Left renal pelvis (tissue), 4 donors: ENCODE results near the gene CD47. TPM values are rescaled to one million over a fixed set of nuclear protein-coding genes. Genes with fewer than 3 reads are reported as not detected.

Source experiments
- DNase-seq, 4 donors: peaks; one replicate each; pipeline ENCODE4 v3.0.0-alpha.2; 2013; ENCODE audit warnings: low read depth in 4 of 4, low spot score in 3 of 4
- polyA plus RNA-seq, 4 donors: library from polyadenylated mRNA; unstranded; fragments of 120-200 nt; gene quantifications; one replicate each; pipeline ENCODE4 v1.2.1, GENCODE V29; 2013; ENCODE audit not compliant: insufficient read length in 4 of 4

CD47 gene
- polyA plus RNA-seq, 4 donors, result 68.2 to 85.7 (median 76.7) TPM

GRCh38 chr3:107994181-107994580 lies 96.7 kb downstream of the CD47 start:
- no peak for DNase-seq

GRCh38 chr3:107993771-107994170 lies 97.1 kb downstream of the CD47 start:
- DNase-seq, result no peak

Other genes with a start within 250 kb of the CD47 start
- 100 to 1,000 TPM in 1 of 4 donors, 10 to 100 TPM in 3; 71.9 to 108 (median 91.3) TPM for gene IFT57, start 131.4 kb upstream of the CD47 start, polyA plus RNA-seq
- 10 to 100 TPM in 3 of 4 donors, under 1 TPM in 1; 0.23 to 22.7 (median 17.7) TPM for gene HHLA2, start 205.5 kb upstream of the CD47 start, polyA plus RNA-seq